Ovary (tissue), 3 donors: ENCODE measurements around the gene DAAM1.

ENCODE experiments used
- CTCF ChIP-seq, 3 donors: fragments of 450-650 bp in 2 of 3; fragments of 200-600 bp in 1 of 3; IDR thresholded peaks; one replicate each; pipeline versions ENCODE4 v1.5.1 to v1.8.0; 2016 to 2022; ENCODE audit warnings: antibody characterized with exemption in 3 of 3, mild to moderate bottlenecking in 1 of 3
- POLR2A ChIP-seq: fragments of 450-650 bp; IDR thresholded peaks from one replicate; pipeline ENCODE4 v1.6.1; 2017; ENCODE audit warnings: antibody characterized with exemption, mild to moderate bottlenecking, moderate library complexity
- donor health status: DM: no; HTN: no; CAD: no.

GRCh38 chr14:59278111-59278510 is 89.6 kb downstream of the DAAM1 start:
- TF ChIP-seq CTCF (IDR thresholded peaks at IDR 0.05) (no peak), POLR2A (no peak)
